OCI-LY7 (cell line): ENCODE data around the gene LRRC47. TPM values are rescaled to one million over a fixed set of nuclear protein-coding genes. Genes with fewer than 3 reads are reported as not detected.

ENCODE experiments used
- BruUV-seq: library from RNA; stranded (reverse); fragments of 400-500 nt; replicated peaks from 2 replicates; lab custom pipeline; 2021; lab: Mats Ljungman, UMichigan
- CTCF ChIA-PET: fragments of 300-600 bp; sonication (Branson Sonifier 250); formaldehyde crosslinking; loops from one replicate; lab custom pipeline; 2022; ENCODE audit warnings: antibody characterized with exemption; ENCODE audit not compliant: unreplicated experiment; lab: Charles Lee
- POLR2A ChIA-PET: fragments of 300-600 bp; sonication (Branson Sonifier 250); formaldehyde crosslinking; loops from one replicate; lab custom pipeline; 2022; ENCODE audit warnings: antibody characterized with exemption; lab: Charles Lee
- DNase-seq: peaks from one replicate; pipeline ENCODE4 v3.0.0-alpha.2; 2015; ENCODE audit warnings: low spot score
- H2AFZ ChIP-seq: fragments of 200-600 bp; sonication (generic), shearing (Covaris generic); 2 replicates; pipeline ENCODE4 v1.6.1; 2014; ENCODE audit warnings: mild to moderate bottlenecking, antibody characterized with exemption, low read length, moderate library complexity
- H3K27ac ChIP-seq: fragments of 200-600 bp; sonication (generic); 2 replicates; pipeline ENCODE4 v1.5.1; 2014; ENCODE audit warnings: mixed run types, low read depth, mild to moderate bottlenecking, moderate library complexity, low read length, inconsistent platforms; ENCODE audit not compliant: poor library complexity, severe bottlenecking
- H3K36me3 ChIP-seq: fragments of 200-600 bp; sonication (generic); 2 replicates; pipeline ENCODE4 v1.6.1; 2014; ENCODE audit warnings: mild to moderate bottlenecking, antibody characterized with exemption, low read length, moderate library complexity, mixed read lengths; ENCODE audit not compliant: insufficient read depth
- H3K4me1 ChIP-seq: fragments of 200-600 bp; sonication (generic); 2 replicates; pipeline ENCODE4 v1.5.1; 2014; ENCODE audit warnings: mild to moderate bottlenecking, low read length; ENCODE audit not compliant: insufficient read depth, poor library complexity, severe bottlenecking
- H3K4me2 ChIP-seq: fragments of 200-600 bp; sonication (generic); 2 replicates; pipeline ENCODE4 v1.6.1; 2014; ENCODE audit warnings: mild to moderate bottlenecking, low read length
- H3K4me3 ChIP-seq: fragments of 200-600 bp; sonication (generic); 2 replicates; pipeline ENCODE4 v1.5.1; 2014; ENCODE audit warnings: mild to moderate bottlenecking, low read depth, low read length; ENCODE audit not compliant: poor library complexity, severe bottlenecking
- H3K79me2 ChIP-seq: fragments of 200-600 bp; sonication (generic); 2 replicates; pipeline ENCODE4 v1.6.1; 2016; ENCODE audit warnings: low read depth, mild to moderate bottlenecking, low read length, moderate library complexity, mixed read lengths; ENCODE audit not compliant: insufficient read depth
- H3K9me2 ChIP-seq: fragments of 200-600 bp; sonication (generic); 2 replicates; pipeline ENCODE4 v1.6.1; 2016; ENCODE audit warnings: mild to moderate bottlenecking, low read length, mixed read lengths; ENCODE audit not compliant: insufficient read depth
- H3K9me3 ChIP-seq: fragments of 200-600 bp; sonication (generic); 2 replicates; pipeline ENCODE4 v1.6.1; 2014; ENCODE audit warnings: mild to moderate bottlenecking, mixed run types, low read length, mixed read lengths
- H4K20me1 ChIP-seq: fragments of 200-600 bp; sonication (generic); 2 replicates; pipeline ENCODE4 v1.6.1; 2014; ENCODE audit warnings: mild to moderate bottlenecking, antibody characterized with exemption, low read length, moderate library complexity, mixed read lengths; ENCODE audit not compliant: insufficient read depth
- EZH2phosphoT487 ChIP-seq: fragments of 200-600 bp; sonication (generic); IDR thresholded peaks from 2 replicates; pipeline ENCODE4 v1.6.1; 2018; ENCODE audit warnings: low read depth, borderline replicate concordance, mild to moderate bottlenecking, mixed run types, antibody characterized with exemption, low read length, moderate library complexity, mixed read lengths
- intact Hi-C: fragments of 100-400 bp; cut with micrococcal nuclease; formaldehyde crosslinking; loops from one replicate; pipeline ENCODE4 v1.10.0; 2022; ENCODE audit not compliant: unreplicated experiment
- total RNA-seq, 2 experiments: library from RNA; depleted of rRNA in 1 of 2; stranded (reverse); fragments of >200 nt in 1 of 2; shearing (Covaris generic) in 1 of 2; gene quantifications; 2 replicates each; pipeline ENCODE4 v1.2.3, GENCODE V29; 2014 to 2022
- TF ChIP-seq, protein P1 (sequence below): fragments of 200-600 bp; sonication (generic); conservative IDR thresholded peaks from 2 replicates; pipeline ENCODE4 v1.5.1; 2014; ENCODE audit warnings: mild to moderate bottlenecking, antibody characterized with exemption, low read length, moderate library complexity, mixed read lengths

Gene LRRC47
- total RNA-seq, 2 experiments from 2014 or later, result 36.4 to 49.1 TPM

GRCh38 chr1:3740752-3741151, 55.5 kb downstream of the LRRC47 start:
- intact Hi-C loops, result no loop called here
- H3K36me3 ChIP-seq, result no peaks in the 10 kb centered on the region
- H3K27ac ChIP-seq, result no peak overlapping the region
- H4K20me1 ChIP-seq, result no peaks in the 10 kb centered on the region
- no peak overlapping the region for H3K4me3 ChIP-seq
- H3K4me1 ChIP-seq, result no peaks in the 10 kb centered on the region
- H3K4me2 ChIP-seq, result no peak overlapping the region
- POLR2A ChIA-PET, result no interaction called here
- no peak for DNase-seq
- H3K9me3 ChIP-seq, result no peaks in the 10 kb centered on the region
- BruUV-seq, result no TSS peak
- CTCF ChIA-PET, result no interaction called here
- H3K9me2 ChIP-seq, result no peaks in the 10 kb centered on the region
- no peak for TF ChIP-seq EZH2phosphoT487
- TF ChIP-seq, protein P1, sequence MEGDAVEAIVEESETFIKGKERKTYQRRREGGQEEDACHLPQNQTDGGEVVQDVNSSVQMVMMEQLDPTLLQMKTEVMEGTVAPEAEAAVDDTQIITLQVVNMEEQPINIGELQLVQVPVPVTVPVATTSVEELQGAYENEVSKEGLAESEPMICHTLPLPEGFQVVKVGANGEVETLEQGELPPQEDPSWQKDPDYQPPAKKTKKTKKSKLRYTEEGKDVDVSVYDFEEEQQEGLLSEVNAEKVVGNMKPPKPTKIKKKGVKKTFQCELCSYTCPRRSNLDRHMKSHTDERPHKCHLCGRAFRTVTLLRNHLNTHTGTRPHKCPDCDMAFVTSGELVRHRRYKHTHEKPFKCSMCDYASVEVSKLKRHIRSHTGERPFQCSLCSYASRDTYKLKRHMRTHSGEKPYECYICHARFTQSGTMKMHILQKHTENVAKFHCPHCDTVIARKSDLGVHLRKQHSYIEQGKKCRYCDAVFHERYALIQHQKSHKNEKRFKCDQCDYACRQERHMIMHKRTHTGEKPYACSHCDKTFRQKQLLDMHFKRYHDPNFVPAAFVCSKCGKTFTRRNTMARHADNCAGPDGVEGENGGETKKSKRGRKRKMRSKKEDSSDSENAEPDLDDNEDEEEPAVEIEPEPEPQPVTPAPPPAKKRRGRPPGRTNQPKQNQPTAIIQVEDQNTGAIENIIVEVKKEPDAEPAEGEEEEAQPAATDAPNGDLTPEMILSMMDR, result no peak
- no peak overlapping the region for H2AFZ ChIP-seq
- H3K79me2 ChIP-seq, result no peaks in the 10 kb centered on the region

DNA sequence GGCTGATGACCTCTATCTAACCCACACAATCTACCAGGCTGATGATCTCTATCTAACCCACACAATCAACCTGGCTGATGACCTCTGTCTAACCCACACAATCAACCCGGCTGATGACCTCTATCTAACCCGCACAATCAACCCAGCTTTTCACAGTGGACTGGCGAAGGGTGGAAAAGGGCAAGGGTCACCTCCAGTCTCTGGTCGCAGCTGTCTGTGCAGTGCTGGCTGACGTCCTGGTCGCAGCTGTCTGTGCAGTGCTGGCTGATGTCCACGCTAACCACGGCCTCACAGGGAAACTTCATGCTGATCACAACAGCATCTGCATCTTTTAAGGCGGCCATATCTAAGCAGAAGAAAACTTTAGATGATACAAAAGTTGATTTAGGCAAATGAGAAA, 56.3 kb downstream of the LRRC47 start:
- Histone ChIP-seq H3K4me1 (no peaks in the 10 kb centered on the region), H3K9me3 (no peaks in the 10 kb centered on the region), H2AFZ (no peak overlapping the region), H3K27ac (no peak overlapping the region), H4K20me1 (no peaks in the 10 kb centered on the region), H3K4me2 (no peak overlapping the region), H3K4me3 (no peak overlapping the region), H3K9me2 (no peaks in the 10 kb centered on the region), H3K36me3 (no peaks in the 10 kb centered on the region), H3K79me2 (no peaks in the 10 kb centered on the region)
- TF ChIP-seq, protein P1, result no peak
- TF ChIP-seq EZH2phosphoT487, result no peak
- no peak for DNase-seq
- intact Hi-C loops, result no loop called here
- BruUV-seq, result no TSS peak
- CTCF ChIA-PET, result no interaction called here
- POLR2A ChIA-PET, result no interaction called here

GRCh38 chr1:3738943-3739342, 57.4 kb downstream of the LRRC47 start:
- no peaks in the 10 kb centered on the region for H3K9me3 ChIP-seq
- TF ChIP-seq, protein P1, result no peak
- TF ChIP-seq EZH2phosphoT487, result no peak
- H2AFZ ChIP-seq, result no peak overlapping the region
- ChIA-PET CTCF (no interaction called here), POLR2A (interaction anchor here (0.6 kb wide), 1 partner anchor 77 kb away, joined by 5 read pairs; no protein-coding TSS in a partner anchor)
- DNase-seq, result no peak
- H3K4me2 ChIP-seq, result no peak overlapping the region
- H3K36me3 ChIP-seq, result no peaks in the 10 kb centered on the region
- no TSS peak for BruUV-seq
- no peak overlapping the region for H3K27ac ChIP-seq
- intact Hi-C loops, result no loop called here
- no peaks in the 10 kb centered on the region for H3K79me2 ChIP-seq
- H3K9me2 ChIP-seq, result no peaks in the 10 kb centered on the region
- H3K4me1 ChIP-seq, result no peaks in the 10 kb centered on the region
- no peak overlapping the region for H3K4me3 ChIP-seq
- H4K20me1 ChIP-seq, result no peaks in the 10 kb centered on the region
